HepG2 (cell line): ENCODE data around the gene ACAP1. TPM values are rescaled to one million over a fixed set of nuclear protein-coding genes. Genes with fewer than 3 reads are reported as not detected.
A peak's percentile ranks its signal among the peaks of the same experiment; 100 is the strongest.

ENCODE experiments used
- ARHGAP35 ChIP-seq: sonication (generic); formaldehyde crosslinking; IDR thresholded peaks from 2 replicates; pipeline ENCODE4 v1.9.0; 2022; ENCODE audit warnings: mild to moderate bottlenecking, inconsistent platforms, moderate library complexity, missing genetic modification reagents, borderline replicate concordance
- ARID2 ChIP-seq: sonication (generic); formaldehyde crosslinking; IDR thresholded peaks from 2 replicates; pipeline ENCODE4 v1.8.1; 2022; ENCODE audit warnings: mild to moderate bottlenecking, missing genetic modification reagents, borderline replicate concordance
- ATAD3A ChIP-seq: sonication (generic); formaldehyde crosslinking; IDR thresholded peaks from 2 replicates; pipeline ENCODE4 v1.4.0; 2020; ENCODE audit warnings: missing genetic modification reagents
- CHD2 ChIP-seq: IDR thresholded peaks from 2 replicates; pipeline ENCODE4 v1.6.1; 2011; ENCODE audit warnings: low read depth, low read length, improper control_type of control experiment
- FOXP1 ChIP-seq, 2 experiments: fragments of 450-650 bp in 1 of 2; IDR thresholded peaks; 2 replicates each; pipeline ENCODE4 v1.6.1; 2017 to 2018; ENCODE audit warnings: antibody characterized with exemption in 1 of 2
- HMG20A ChIP-seq: IDR thresholded peaks from 2 replicates; pipeline ENCODE4 v1.6.1; 2016; ENCODE audit warnings: borderline replicate concordance
- PTBP1 ChIP-seq: fragments of 200-400 bp; formaldehyde crosslinking; IDR thresholded peaks from 2 replicates; pipeline ENCODE4 v1.6.1; 2018; ENCODE audit warnings: low read length, low read depth; ENCODE audit not compliant: poor library complexity, severe bottlenecking
- TCF7 ChIP-seq: sonication (generic); IDR thresholded peaks from 2 replicates; pipeline ENCODE4 v1.6.1; 2016; ENCODE audit warnings: antibody characterized with exemption, low read depth
- TCF7L2 ChIP-seq: IDR thresholded peaks from 2 replicates; pipeline ENCODE4 v1.6.1; 2011; ENCODE audit warnings: mild to moderate bottlenecking, low read depth, low read length, moderate library complexity
- ZFP1 ChIP-seq: IDR thresholded peaks from 2 replicates; pipeline ENCODE4 v1.6.1; 2016
- ZNF263 ChIP-seq: sonication (generic); formaldehyde crosslinking; IDR thresholded peaks from 2 replicates; pipeline ENCODE4 v1.4.0; 2020; ENCODE audit warnings: missing genetic modification reagents
- ZNF546 ChIP-seq: sonication (generic); formaldehyde crosslinking; conservative IDR thresholded peaks from 2 replicates; pipeline ENCODE4 v1.8.1; 2023; ENCODE audit warnings: mild to moderate bottlenecking, missing genetic modification reagents
- ZNF75D ChIP-seq: sonication (generic); formaldehyde crosslinking; IDR thresholded peaks from 2 replicates; pipeline ENCODE4 v1.8.1; 2023; ENCODE audit warnings: missing genetic modification reagents, mild to moderate bottlenecking, borderline replicate concordance
- polyA plus RNA-seq, 8 experiments: library from polyadenylated mRNA; depleted of rRNA in 3 of 8; stranded (reverse) in 7 of 8; unstranded in 1 of 8; fragments of >200 nt; fragmentation: Illumina TruSeq in 4 of 8; extraction: Trizol in 4 of 8; gene quantifications; 2 replicates each; pipeline versions ENCODE4 v1.2.1 to v1.2.3, GENCODE V29; 2011 to 2016; ENCODE audit warnings: low read depth in 4 of 8, missing spikeins in 1 of 8, mixed read lengths in 1 of 8; ENCODE audit not compliant: insufficient read depth in 1 of 8
- total RNA-seq, 5 experiments: library from RNA; depleted of rRNA; stranded (reverse); fragments of >200 nt; fragmentation: Illumina TruSeq; extraction: Trizol; gene quantifications; 2 replicates each; pipeline ENCODE4 v1.2.3, GENCODE V29; 2016; ENCODE audit warnings: low read depth in 1 of 5
- TF ChIP-seq, protein P1 (sequence below): sonication (generic); formaldehyde crosslinking; IDR thresholded peaks from 2 replicates; pipeline ENCODE4 v1.5.0; 2020; ENCODE audit warnings: missing genetic modification reagents
- TF ChIP-seq, protein P2 (sequence below): sonication (generic); formaldehyde crosslinking; IDR thresholded peaks from 2 replicates; pipeline ENCODE4 v1.4.0; 2020; ENCODE audit warnings: missing genetic modification reagents, mild to moderate bottlenecking, borderline replicate concordance
- TF ChIP-seq, protein P3 (sequence below): sonication (generic); formaldehyde crosslinking; IDR thresholded peaks from 2 replicates; pipeline ENCODE4 v1.4.0; 2020; ENCODE audit warnings: missing genetic modification reagents
- TF ChIP-seq, protein P4 (sequence below): sonication (generic); formaldehyde crosslinking; IDR thresholded peaks from 2 replicates; pipeline ENCODE4; 2020; ENCODE audit warnings: missing genetic modification reagents, mild to moderate bottlenecking, borderline replicate concordance
- TF ChIP-seq, protein P5 (sequence below): sonication (generic); formaldehyde crosslinking; IDR thresholded peaks from 2 replicates; pipeline ENCODE4 v1.5.1; 2020; ENCODE audit warnings: missing genetic modification reagents, mild to moderate bottlenecking, borderline replicate concordance
- TF ChIP-seq, protein P6 (sequence below): sonication (generic); formaldehyde crosslinking; conservative IDR thresholded peaks from 2 replicates; pipeline ENCODE4 v1.8.0; 2022; ENCODE audit warnings: mild to moderate bottlenecking, moderate library complexity, missing genetic modification reagents

Gene ACAP1
- total and polyA plus RNA-seq, 2 of the 13 experiments (the other 11 are each of a cell fraction or from before 2014, with no cell fraction given): 1.3 to 2.5 TPM

DNA sequence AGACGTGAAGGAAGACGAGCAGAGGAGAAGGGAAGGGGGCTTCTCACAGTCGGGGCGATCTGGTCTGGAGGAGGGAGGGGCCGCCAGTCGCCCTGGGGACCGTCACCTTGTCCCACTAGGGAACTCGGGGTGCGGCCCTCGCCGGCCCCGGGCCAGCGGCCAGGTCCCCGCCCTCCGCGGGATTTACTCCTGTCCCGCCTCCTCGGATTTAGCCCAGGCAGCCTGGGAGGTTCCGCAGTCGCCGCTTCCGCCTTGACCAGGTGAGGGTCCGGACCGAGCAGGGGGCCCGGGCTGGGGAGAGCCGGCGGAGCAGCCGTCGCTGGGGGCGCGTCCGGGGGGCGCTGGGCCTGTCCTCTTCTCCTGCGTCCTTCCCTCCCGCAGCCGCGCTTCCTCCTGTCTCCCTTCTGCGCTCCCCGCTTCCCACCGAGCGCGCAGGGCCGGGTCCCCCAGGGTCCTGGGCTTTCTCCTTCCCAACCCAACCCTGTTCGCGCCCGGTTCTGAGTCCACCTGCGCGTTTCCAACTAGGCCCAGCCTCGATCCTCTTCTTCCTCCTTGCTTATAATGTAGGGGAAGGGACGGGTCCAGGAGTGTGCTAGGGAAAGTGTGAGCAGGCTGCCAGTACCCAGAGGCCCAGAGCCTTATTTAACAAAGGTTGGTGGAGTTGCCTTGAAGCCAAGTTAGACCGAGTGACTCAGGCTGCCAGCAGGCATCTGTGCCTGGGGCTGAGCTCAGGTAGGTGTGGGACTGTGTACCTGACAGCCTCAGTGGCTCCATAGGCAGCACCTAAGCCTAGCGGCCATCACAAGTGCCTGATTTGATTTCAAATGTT is 44.7 kb downstream of the ACAP1 start, which contains the start of gene TNK1 (continued):
- TF ChIP-seq FOXP1 (IDR thresholded peaks at IDR 0.05) (no peak), FOXP1 (CRISPR knock-in tag; IDR thresholded peaks at IDR 0.05) (no peak), ATAD3A (CRISPR knock-in tag) (no peak), HMG20A (no peak), ARHGAP35 (CRISPR knock-in tag) (no peak), ARID2 (CRISPR knock-in tag) (no peak), PTBP1 (no peak), ZNF546 (CRISPR knock-in tag) (0 out of 2 replicates have a peak, but pooled peaks have one; percentile 35), ZNF75D (CRISPR knock-in tag) (no peak), TCF7L2 (no peak), CHD2 (no peak), ZNF263 (no peak), TCF7 (no peak), ZFP1 (CRISPR knock-in tag) (no peak)
- TF ChIP-seq, protein P1, sequence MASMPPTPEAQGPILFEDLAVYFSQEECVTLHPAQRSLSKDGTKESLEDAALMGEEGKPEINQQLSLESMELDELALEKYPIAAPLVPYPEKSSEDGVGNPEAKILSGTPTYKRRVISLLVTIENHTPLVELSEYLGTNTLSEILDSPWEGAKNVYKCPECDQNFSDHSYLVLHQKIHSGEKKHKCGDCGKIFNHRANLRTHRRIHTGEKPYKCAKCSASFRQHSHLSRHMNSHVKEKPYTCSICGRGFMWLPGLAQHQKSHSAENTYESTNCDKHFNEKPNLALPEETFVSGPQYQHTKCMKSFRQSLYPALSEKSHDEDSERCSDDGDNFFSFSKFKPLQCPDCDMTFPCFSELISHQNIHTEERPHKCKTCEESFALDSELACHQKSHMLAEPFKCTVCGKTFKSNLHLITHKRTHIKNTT (CRISPR knock-in tag): no peak
- TF ChIP-seq, protein P2, sequence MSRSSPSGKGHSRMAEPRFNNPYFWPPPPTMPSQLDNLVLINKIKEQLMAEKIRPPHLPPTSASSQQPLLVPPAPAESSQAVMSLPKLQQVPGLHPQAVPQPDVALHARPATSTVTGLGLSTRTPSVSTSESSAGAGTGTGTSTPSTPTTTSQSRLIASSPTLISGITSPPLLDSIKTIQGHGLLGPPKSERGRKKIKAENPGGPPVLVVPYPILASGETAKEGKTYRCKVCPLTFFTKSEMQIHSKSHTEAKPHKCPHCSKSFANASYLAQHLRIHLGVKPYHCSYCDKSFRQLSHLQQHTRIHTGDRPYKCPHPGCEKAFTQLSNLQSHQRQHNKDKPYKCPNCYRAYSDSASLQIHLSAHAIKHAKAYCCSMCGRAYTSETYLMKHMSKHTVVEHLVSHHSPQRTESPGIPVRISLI (CRISPR knock-in tag): no peak
- TF ChIP-seq, protein P3, sequence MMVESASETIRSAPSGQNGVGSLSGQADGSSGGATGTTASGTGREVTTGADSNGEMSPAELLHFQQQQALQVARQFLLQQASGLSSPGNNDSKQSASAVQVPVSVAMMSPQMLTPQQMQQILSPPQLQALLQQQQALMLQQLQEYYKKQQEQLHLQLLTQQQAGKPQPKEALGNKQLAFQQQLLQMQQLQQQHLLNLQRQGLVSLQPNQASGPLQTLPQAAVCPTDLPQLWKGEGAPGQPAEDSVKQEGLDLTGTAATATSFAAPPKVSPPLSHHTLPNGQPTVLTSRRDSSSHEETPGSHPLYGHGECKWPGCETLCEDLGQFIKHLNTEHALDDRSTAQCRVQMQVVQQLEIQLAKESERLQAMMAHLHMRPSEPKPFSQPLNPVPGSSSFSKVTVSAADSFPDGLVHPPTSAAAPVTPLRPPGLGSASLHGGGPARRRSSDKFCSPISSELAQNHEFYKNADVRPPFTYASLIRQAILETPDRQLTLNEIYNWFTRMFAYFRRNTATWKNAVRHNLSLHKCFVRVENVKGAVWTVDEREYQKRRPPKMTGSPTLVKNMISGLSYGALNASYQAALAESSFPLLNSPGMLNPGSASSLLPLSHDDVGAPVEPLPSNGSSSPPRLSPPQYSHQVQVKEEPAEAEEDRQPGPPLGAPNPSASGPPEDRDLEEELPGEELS (CRISPR knock-in tag): peak; percentile 24; the same call in 1 of the 2 replicates
- TF ChIP-seq, protein P4, sequence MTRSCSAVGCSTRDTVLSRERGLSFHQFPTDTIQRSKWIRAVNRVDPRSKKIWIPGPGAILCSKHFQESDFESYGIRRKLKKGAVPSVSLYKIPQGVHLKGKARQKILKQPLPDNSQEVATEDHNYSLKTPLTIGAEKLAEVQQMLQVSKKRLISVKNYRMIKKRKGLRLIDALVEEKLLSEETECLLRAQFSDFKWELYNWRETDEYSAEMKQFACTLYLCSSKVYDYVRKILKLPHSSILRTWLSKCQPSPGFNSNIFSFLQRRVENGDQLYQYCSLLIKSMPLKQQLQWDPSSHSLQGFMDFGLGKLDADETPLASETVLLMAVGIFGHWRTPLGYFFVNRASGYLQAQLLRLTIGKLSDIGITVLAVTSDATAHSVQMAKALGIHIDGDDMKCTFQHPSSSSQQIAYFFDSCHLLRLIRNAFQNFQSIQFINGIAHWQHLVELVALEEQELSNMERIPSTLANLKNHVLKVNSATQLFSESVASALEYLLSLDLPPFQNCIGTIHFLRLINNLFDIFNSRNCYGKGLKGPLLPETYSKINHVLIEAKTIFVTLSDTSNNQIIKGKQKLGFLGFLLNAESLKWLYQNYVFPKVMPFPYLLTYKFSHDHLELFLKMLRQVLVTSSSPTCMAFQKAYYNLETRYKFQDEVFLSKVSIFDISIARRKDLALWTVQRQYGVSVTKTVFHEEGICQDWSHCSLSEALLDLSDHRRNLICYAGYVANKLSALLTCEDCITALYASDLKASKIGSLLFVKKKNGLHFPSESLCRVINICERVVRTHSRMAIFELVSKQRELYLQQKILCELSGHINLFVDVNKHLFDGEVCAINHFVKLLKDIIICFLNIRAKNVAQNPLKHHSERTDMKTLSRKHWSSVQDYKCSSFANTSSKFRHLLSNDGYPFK: no peak
- TF ChIP-seq, protein P5, sequence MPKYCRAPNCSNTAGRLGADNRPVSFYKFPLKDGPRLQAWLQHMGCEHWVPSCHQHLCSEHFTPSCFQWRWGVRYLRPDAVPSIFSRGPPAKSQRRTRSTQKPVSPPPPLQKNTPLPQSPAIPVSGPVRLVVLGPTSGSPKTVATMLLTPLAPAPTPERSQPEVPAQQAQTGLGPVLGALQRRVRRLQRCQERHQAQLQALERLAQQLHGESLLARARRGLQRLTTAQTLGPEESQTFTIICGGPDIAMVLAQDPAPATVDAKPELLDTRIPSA (CRISPR knock-in tag): no peak
- TF ChIP-seq, protein P6, sequence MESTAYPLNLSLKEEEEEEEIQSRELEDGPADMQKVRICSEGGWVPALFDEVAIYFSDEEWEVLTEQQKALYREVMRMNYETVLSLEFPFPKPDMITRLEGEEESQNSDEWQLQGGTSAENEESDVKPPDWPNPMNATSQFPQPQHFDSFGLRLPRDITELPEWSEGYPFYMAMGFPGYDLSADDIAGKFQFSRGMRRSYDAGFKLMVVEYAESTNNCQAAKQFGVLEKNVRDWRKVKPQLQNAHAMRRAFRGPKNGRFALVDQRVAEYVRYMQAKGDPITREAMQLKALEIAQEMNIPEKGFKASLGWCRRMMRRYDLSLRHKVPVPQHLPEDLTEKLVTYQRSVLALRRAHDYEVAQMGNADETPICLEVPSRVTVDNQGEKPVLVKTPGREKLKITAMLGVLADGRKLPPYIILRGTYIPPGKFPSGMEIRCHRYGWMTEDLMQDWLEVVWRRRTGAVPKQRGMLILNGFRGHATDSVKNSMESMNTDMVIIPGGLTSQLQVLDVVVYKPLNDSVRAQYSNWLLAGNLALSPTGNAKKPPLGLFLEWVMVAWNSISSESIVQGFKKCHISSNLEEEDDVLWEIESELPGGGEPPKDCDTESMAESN (CRISPR knock-in tag): no peak
